PC-9 (cell line): Measurements from ENCODE around the gene TSPAN31. TPM values are rescaled to one million over a fixed set of nuclear protein-coding genes. Genes with fewer than 3 reads are reported as not detected.

Experiments
- BruUV-seq: library from RNA; stranded (reverse); fragments of 400-500 nt; replicated peaks from 2 replicates; lab custom pipeline; 2021; lab: Mats Ljungman, UMichigan
- CTCF ChIA-PET: fragments of 300-600 bp; sonication (Branson Sonifier 250); formaldehyde crosslinking; loops from one replicate; lab custom pipeline; 2022; ENCODE audit warnings: antibody characterized with exemption; lab: Charles Lee
- POLR2A ChIA-PET: fragments of 300-600 bp; sonication (Branson Sonifier 250); formaldehyde crosslinking; loops from one replicate; lab custom pipeline; 2022; ENCODE audit warnings: antibody characterized with exemption; ENCODE audit not compliant: unreplicated experiment; lab: Charles Lee
- DNase-seq, 2 experiments: peaks; one replicate each; pipeline versions ENCODE4 v3.0.0 to v3.0.0-alpha.2; 2015 to 2022; ENCODE audit warnings: mixed read lengths in 1 of 2
- H2AFZ ChIP-seq: fragments of 200-600 bp; sonication (generic); 2 replicates; pipeline ENCODE4 v1.8.1; 2017; ENCODE audit warnings: antibody characterized with exemption
- H3F3A ChIP-seq: fragments of 200-600 bp; sonication (generic); 2 replicates; pipeline ENCODE4 v1.8.1; 2017; ENCODE audit warnings: antibody characterized with exemption, mild to moderate bottlenecking, low read depth; ENCODE audit not compliant: insufficient read depth
- H3K27ac ChIP-seq: fragments of 200-600 bp; sonication (generic); 2 replicates; pipeline ENCODE4 v1.6.1; 2016; ENCODE audit warnings: mixed run types
- H3K27me3 ChIP-seq: fragments of 200-600 bp; sonication (generic); 2 replicates; pipeline ENCODE4 v1.6.1; 2016; ENCODE audit warnings: low read depth, mixed run types; ENCODE audit not compliant: insufficient read depth
- H3K36me3 ChIP-seq: fragments of 200-600 bp; sonication (generic); 2 replicates; pipeline ENCODE4 v1.6.1; 2016; ENCODE audit warnings: low read depth, mixed run types
- H3K4me1 ChIP-seq: fragments of 200-600 bp; sonication (generic); replicated peaks from 2 replicates; pipeline ENCODE4 v1.6.1; 2016; ENCODE audit warnings: mixed run types; ENCODE audit not compliant: insufficient read depth
- H3K4me2 ChIP-seq: fragments of 200-600 bp; sonication (generic); 2 replicates; pipeline ENCODE4 v1.6.1; 2017; ENCODE audit warnings: mixed run types
- H3K4me3 ChIP-seq: fragments of 200-600 bp; sonication (generic); 2 replicates; pipeline ENCODE4 v1.6.1; 2016; ENCODE audit warnings: mixed run types
- H3K79me2 ChIP-seq: fragments of 200-600 bp; sonication (generic); 2 replicates; pipeline ENCODE4 v1.6.1; 2017; ENCODE audit warnings: low read depth, mixed run types
- H3K9me2 ChIP-seq: fragments of 200-600 bp; sonication (generic); 2 replicates; pipeline ENCODE4 v1.8.1; 2017; ENCODE audit warnings: mild to moderate bottlenecking; ENCODE audit not compliant: insufficient read depth
- H3K9me3 ChIP-seq: fragments of 200-600 bp; sonication (generic); 2 replicates; pipeline ENCODE4 v1.8.1; 2016; ENCODE audit warnings: low read depth; ENCODE audit not compliant: insufficient read depth
- H4K20me1 ChIP-seq: fragments of 200-600 bp; sonication (generic); 2 replicates; pipeline ENCODE4 v1.8.1; 2017; ENCODE audit not compliant: insufficient read depth
- CTCF ChIP-seq: fragments of 200-600 bp; sonication (generic); conservative IDR thresholded peaks from 2 replicates; pipeline ENCODE4 v1.6.1; 2017; ENCODE audit warnings: mixed run types, antibody characterized with exemption, mild to moderate bottlenecking, moderate library complexity
- EZH2 ChIP-seq: fragments of 200-600 bp; sonication (generic); IDR thresholded peaks from 2 replicates; pipeline ENCODE4 v1.8.0; 2017; ENCODE audit warnings: antibody characterized with exemption, low read depth
- intact Hi-C: fragments of 100-400 bp; cut with micrococcal nuclease; formaldehyde crosslinking; loops from one replicate; pipeline ENCODE4 v1.10.0; 2022; ENCODE audit not compliant: unreplicated experiment
- total RNA-seq: library from RNA; stranded (reverse); gene quantifications from 2 replicates; pipeline ENCODE4 v1.2.3, GENCODE V29; 2021

Gene TSPAN31
- total RNA-seq, 1 experiment from 2014 or later = 18.2 TPM

DNA sequence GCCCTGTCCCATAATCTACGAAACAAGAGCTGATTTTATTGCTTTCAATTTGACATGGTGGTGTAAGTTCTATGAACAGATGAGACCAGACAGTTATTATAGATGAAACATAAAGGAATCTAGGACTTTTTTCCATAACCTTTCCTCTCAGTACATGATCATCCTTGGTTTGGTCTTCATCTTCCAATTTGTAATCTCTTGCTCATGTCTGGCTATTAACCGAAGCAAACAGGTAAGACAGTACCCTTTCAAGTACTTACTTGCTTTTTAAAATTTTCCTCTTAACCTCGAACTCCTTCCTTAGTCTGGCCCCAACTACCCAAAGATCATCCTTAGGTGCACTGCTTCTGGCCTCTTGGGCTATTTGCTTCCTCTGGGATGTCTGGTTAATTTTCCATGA is 1.2 kb downstream of the TSPAN31 start:
- Histone ChIP-seq H3K27me3 (no peaks in the 10 kb centered on the region), H3K36me3 (peaks cover 20% of the 10 kb centered on the region), H3K4me1 (peaks cover 19% of the 10 kb centered on the region), H3K9me2 (no peaks in the 10 kb centered on the region), H3K4me2 (peak overlapping the region; percentile 76), H3K79me2 (peaks cover 21% of the 10 kb centered on the region), H3K9me3 (no peaks in the 10 kb centered on the region), H3K4me3 (peak overlapping the region; percentile 75; the same call in 1 of the 2 replicates), H2AFZ (no peak overlapping the region), H3K27ac (no peak overlapping the region), H3F3A (peaks cover 39% of the 10 kb centered on the region), H4K20me1 (no peaks in the 10 kb centered on the region)
- ChIA-PET CTCF (interaction anchor here (0.5 kb wide), 1 partner anchor 113 kb away, joined by 3 read pairs; the partner anchor contains the start of gene B4GALNT1), POLR2A (no interaction called here)
- DNase-seq = no peak
- intact Hi-C loops = no loop called here
- BruUV-seq = no TSS peak
- TF ChIP-seq EZH2 = no peak

- POLR2A ChIA-PET = no interaction called here
- CTCF ChIA-PET = interaction anchor here (0.7 kb wide), 1 partner anchor 11 kb away, joined by 4 read pairs; no protein-coding TSS in a partner anchor
- TF ChIP-seq CTCF (no peak), EZH2 (no peak)
- Histone ChIP-seq H3K4me1 (peaks cover 30% of the 10 kb centered on the region), H3K36me3 (peaks cover 20% of the 10 kb centered on the region), H2AFZ (no peak overlapping the region), H3K4me2 (no peak overlapping the region), H3K27ac (no peak overlapping the region), H3F3A (peaks cover 42% of the 10 kb centered on the region), H4K20me1 (no peaks in the 10 kb centered on the region), H3K27me3 (no peaks in the 10 kb centered on the region), H3K9me3 (no peaks in the 10 kb centered on the region), H3K79me2 (peaks cover 32% of the 10 kb centered on the region), H3K9me2 (no peaks in the 10 kb centered on the region), H3K4me3 (no peak overlapping the region)
- no TSS peak for BruUV-seq
- no peak for DNase-seq
- intact Hi-C loops = no loop called here
Observed at GRCh38 chr12:57749061-57749460, 4.2 kb downstream of the TSPAN31 start.

- no peak overlapping the region for H3K27ac ChIP-seq
- ChIA-PET POLR2A (no interaction called here), CTCF (no interaction called here)
- TF ChIP-seq CTCF (no peak), EZH2 (no peak)
- H3K4me1 ChIP-seq = peaks cover 31% of the 10 kb centered on the region
- no peak for DNase-seq
- H2AFZ ChIP-seq = no peak overlapping the region
- peak overlapping the region; percentile 78 for H3K4me3 ChIP-seq
- peaks cover 28% of the 10 kb centered on the region for H3K79me2 ChIP-seq
- peak overlapping the region; percentile 89 for H3K4me2 ChIP-seq
- H3F3A ChIP-seq = peaks cover 45% of the 10 kb centered on the region
- BruUV-seq = no TSS peak
- H3K9me2 ChIP-seq = no peaks in the 10 kb centered on the region
- intact Hi-C loops = no loop called here
- no peaks in the 10 kb centered on the region for H3K9me3 ChIP-seq
- H3K27me3 ChIP-seq = no peaks in the 10 kb centered on the region
- H3K36me3 ChIP-seq = peaks cover 20% of the 10 kb centered on the region
- H4K20me1 ChIP-seq = no peaks in the 10 kb centered on the region
Observed at GRCh38 chr12:57750561-57751431, 6.0 kb downstream of the TSPAN31 start.
